SK-N-SH treated with all-trans-retinoic acid at 6 μM for 48 hours (cell line): Measurements from ENCODE around the gene DNMT3L.

Experiments used
- BACH2 ChIP-seq: fragments of 250-450 bp; sonication (Bioruptor Pico); IDR thresholded peaks from 2 replicates; pipeline ENCODE4 v1.9.0; 2021; ENCODE audit warnings: mild to moderate bottlenecking, borderline replicate concordance
- ESRRG ChIP-seq: fragments of 250-450 bp; sonication (Bioruptor Pico); IDR thresholded peaks from 2 replicates; pipeline ENCODE4 v1.6.1; 2021; ENCODE audit warnings: mild to moderate bottlenecking
- GLIS3 ChIP-seq: fragments of 250-450 bp; sonication (Bioruptor Pico); IDR thresholded peaks from 2 replicates; pipeline ENCODE4 v1.5.0; 2020; ENCODE audit warnings: mild to moderate bottlenecking, moderate library complexity
- PPARA ChIP-seq: fragments of 250-450 bp; sonication (Bioruptor Pico); IDR thresholded peaks from 2 replicates; pipeline ENCODE4 v1.5.0; 2020; ENCODE audit warnings: mild to moderate bottlenecking, borderline replicate concordance
- ZNF565 ChIP-seq: fragments of 450-650 bp; formaldehyde crosslinking; conservative IDR thresholded peaks from 2 replicates; pipeline ENCODE4 v1.5.0; 2020; ENCODE audit warnings: low read depth, mild to moderate bottlenecking, moderate library complexity
- ZNF8 ChIP-seq: fragments of 450-650 bp; formaldehyde crosslinking; IDR thresholded peaks from 2 replicates; pipeline ENCODE4 v1.5.0; 2020; ENCODE audit warnings: mild to moderate bottlenecking, moderate library complexity
- TF ChIP-seq, protein P1 (sequence below): fragments of 250-450 bp; sonication (Bioruptor Pico); IDR thresholded peaks from 2 replicates; pipeline ENCODE4 v1.8.0; 2021; ENCODE audit warnings: low read depth, mild to moderate bottlenecking, moderate library complexity, borderline replicate concordance
- TF ChIP-seq, protein P2 (sequence below): fragments of 250-450 bp; sonication (Bioruptor Pico); IDR thresholded peaks from 2 replicates; pipeline ENCODE4 v1.5.1; 2020; ENCODE audit warnings: low read depth, mild to moderate bottlenecking, moderate library complexity
- TF ChIP-seq, protein P3 (sequence below): fragments of 250-450 bp; sonication (Bioruptor Pico); IDR thresholded peaks from 2 replicates; pipeline ENCODE4 v1.8.0; 2020; ENCODE audit warnings: mild to moderate bottlenecking, moderate library complexity, borderline replicate concordance

GRCh38 chr21:44303490-44303981 lies 41.8 kb upstream of the DNMT3L start:
- TF ChIP-seq PPARA (CRISPR knock-in tag) (no peak), ZNF8 (CRISPR knock-in tag) (no peak), ESRRG (CRISPR knock-in tag) (no peak), ZNF565 (CRISPR knock-in tag) (no peak), BACH2 (CRISPR knock-in tag) (no peak), GLIS3 (CRISPR knock-in tag) (no peak)
- TF ChIP-seq, protein P1, sequence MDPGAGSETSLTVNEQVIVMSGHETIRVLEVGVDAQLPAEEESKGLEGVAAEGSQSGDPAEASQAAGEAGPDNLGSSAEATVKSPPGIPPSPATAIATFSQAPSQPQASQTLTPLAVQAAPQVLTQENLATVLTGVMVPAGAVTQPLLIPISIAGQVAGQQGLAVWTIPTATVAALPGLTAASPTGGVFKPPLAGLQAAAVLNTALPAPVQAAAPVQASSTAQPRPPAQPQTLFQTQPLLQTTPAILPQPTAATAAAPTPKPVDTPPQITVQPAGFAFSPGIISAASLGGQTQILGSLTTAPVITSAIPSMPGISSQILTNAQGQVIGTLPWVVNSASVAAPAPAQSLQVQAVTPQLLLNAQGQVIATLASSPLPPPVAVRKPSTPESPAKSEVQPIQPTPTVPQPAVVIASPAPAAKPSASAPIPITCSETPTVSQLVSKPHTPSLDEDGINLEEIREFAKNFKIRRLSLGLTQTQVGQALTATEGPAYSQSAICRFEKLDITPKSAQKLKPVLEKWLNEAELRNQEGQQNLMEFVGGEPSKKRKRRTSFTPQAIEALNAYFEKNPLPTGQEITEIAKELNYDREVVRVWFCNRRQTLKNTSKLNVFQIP (CRISPR knock-in tag), result no peak
- TF ChIP-seq, protein P2, sequence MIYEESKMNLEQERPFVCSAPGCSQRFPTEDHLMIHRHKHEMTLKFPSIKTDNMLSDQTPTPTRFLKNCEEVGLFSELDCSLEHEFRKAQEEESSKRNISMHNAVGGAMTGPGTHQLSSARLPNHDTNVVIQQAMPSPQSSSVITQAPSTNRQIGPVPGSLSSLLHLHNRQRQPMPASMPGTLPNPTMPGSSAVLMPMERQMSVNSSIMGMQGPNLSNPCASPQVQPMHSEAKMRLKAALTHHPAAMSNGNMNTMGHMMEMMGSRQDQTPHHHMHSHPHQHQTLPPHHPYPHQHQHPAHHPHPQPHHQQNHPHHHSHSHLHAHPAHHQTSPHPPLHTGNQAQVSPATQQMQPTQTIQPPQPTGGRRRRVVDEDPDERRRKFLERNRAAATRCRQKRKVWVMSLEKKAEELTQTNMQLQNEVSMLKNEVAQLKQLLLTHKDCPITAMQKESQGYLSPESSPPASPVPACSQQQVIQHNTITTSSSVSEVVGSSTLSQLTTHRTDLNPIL (CRISPR knock-in tag), result no peak
- TF ChIP-seq, protein P3, sequence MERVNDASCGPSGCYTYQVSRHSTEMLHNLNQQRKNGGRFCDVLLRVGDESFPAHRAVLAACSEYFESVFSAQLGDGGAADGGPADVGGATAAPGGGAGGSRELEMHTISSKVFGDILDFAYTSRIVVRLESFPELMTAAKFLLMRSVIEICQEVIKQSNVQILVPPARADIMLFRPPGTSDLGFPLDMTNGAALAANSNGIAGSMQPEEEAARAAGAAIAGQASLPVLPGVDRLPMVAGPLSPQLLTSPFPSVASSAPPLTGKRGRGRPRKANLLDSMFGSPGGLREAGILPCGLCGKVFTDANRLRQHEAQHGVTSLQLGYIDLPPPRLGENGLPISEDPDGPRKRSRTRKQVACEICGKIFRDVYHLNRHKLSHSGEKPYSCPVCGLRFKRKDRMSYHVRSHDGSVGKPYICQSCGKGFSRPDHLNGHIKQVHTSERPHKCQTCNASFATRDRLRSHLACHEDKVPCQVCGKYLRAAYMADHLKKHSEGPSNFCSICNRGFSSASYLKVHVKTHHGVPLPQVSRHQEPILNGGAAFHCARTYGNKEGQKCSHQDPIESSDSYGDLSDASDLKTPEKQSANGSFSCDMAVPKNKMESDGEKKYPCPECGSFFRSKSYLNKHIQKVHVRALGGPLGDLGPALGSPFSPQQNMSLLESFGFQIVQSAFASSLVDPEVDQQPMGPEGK (CRISPR knock-in tag), result no peak
